GM23338 (cell line): ENCODE results near the gene RPEL1. TPM values are rescaled to one million over a fixed set of nuclear protein-coding genes. Genes with fewer than 3 reads are reported as not detected.

Experiments used
- ATAC-seq: fragments of 200-7000 bp; cut with Tn5 transposase; 3 replicates; pipeline ENCODE4 v1.9.1; 2020
- DNase-seq: peaks from one replicate; pipeline ENCODE4 v3.0.0-alpha.2; 2015; ENCODE audit warnings: low spot score
- H2AFZ ChIP-seq: fragments of 200-600 bp; sonication (generic); 2 replicates; pipeline ENCODE4 v1.8.0; 2016; ENCODE audit warnings: antibody characterized with exemption, mild to moderate bottlenecking, moderate library complexity
- H3F3A ChIP-seq: fragments of 200-600 bp; sonication (generic); replicated peaks from 2 replicates; pipeline ENCODE4 v1.8.0; 2017; ENCODE audit warnings: antibody characterized with exemption, mixed run types, low read depth
- H3K27ac ChIP-seq: fragments of 200-600 bp; sonication (generic); 2 replicates; pipeline ENCODE4 v1.6.1; 2016; ENCODE audit warnings: low read depth
- H3K27me3 ChIP-seq: fragments of 200-600 bp; sonication (generic); 2 replicates; pipeline ENCODE4 v1.8.0; 2016; ENCODE audit warnings: mild to moderate bottlenecking, mixed run types, moderate library complexity; ENCODE audit not compliant: insufficient read depth
- H3K36me3 ChIP-seq: fragments of 200-600 bp; sonication (generic); 2 replicates; pipeline ENCODE4 v1.8.0; 2016; ENCODE audit warnings: mild to moderate bottlenecking; ENCODE audit not compliant: insufficient read depth
- H3K4me1 ChIP-seq: fragments of 200-600 bp; sonication (generic); 2 replicates; pipeline ENCODE4 v1.8.0; 2016; ENCODE audit warnings: mild to moderate bottlenecking, moderate library complexity; ENCODE audit not compliant: insufficient read depth
- H3K4me2 ChIP-seq: fragments of 200-600 bp; sonication (generic); 2 replicates; pipeline ENCODE4 v1.7.1; 2017; ENCODE audit warnings: mixed run types
- H3K4me3 ChIP-seq: fragments of 200-600 bp; sonication (generic); 2 replicates; pipeline ENCODE4 v1.6.1; 2016; ENCODE audit warnings: mixed run types
- H3K79me2 ChIP-seq: fragments of 200-600 bp; sonication (generic); replicated peaks from 2 replicates; pipeline ENCODE4 v1.8.0; 2017; ENCODE audit warnings: mild to moderate bottlenecking; ENCODE audit not compliant: insufficient read depth
- H3K9me2 ChIP-seq: fragments of 200-600 bp; sonication (generic); 2 replicates; pipeline ENCODE4 v1.8.0; 2017; ENCODE audit not compliant: insufficient read depth
- H4K20me1 ChIP-seq: fragments of 200-600 bp; sonication (generic); replicated peaks from 2 replicates; pipeline ENCODE4 v1.8.0; 2017; ENCODE audit warnings: mild to moderate bottlenecking; ENCODE audit not compliant: insufficient read depth
- H3K27ac Mint-ChIP-seq: 2 replicates; pipeline ENCODE4 v1.8.0; 2020; ENCODE audit warnings: inconsistent platforms, mild to moderate bottlenecking, moderate library complexity, mixed read lengths
- H3K27me3 Mint-ChIP-seq: 3 replicates; pipeline ENCODE4 v1.8.0; 2022; ENCODE audit warnings: low read depth, mild to moderate bottlenecking, moderate library complexity, mixed read lengths, inconsistent platforms; ENCODE audit not compliant: insufficient read depth, poor library complexity
- H3K36me3 Mint-ChIP-seq: 3 replicates; pipeline ENCODE4 v1.8.0; 2021; ENCODE audit warnings: low read depth, mild to moderate bottlenecking, inconsistent platforms, moderate library complexity, mixed read lengths
- H3K4me1 Mint-ChIP-seq: 3 replicates; pipeline ENCODE4 v1.8.0; 2020; ENCODE audit warnings: mild to moderate bottlenecking, inconsistent platforms, mixed read lengths
- H3K4me3 Mint-ChIP-seq: 3 replicates; pipeline ENCODE4 v1.8.0; 2021; ENCODE audit warnings: moderate library complexity, mild to moderate bottlenecking, inconsistent platforms, mixed read lengths
- H3K9me3 Mint-ChIP-seq: 3 replicates; pipeline ENCODE4 v1.8.0; 2020; ENCODE audit warnings: moderate library complexity, mild to moderate bottlenecking, inconsistent platforms, mixed read lengths
- CREB1 ChIP-seq: fragments of 250-450 bp; sonication (Bioruptor Pico); IDR thresholded peaks from 2 replicates; pipeline ENCODE4 v1.5.0; 2020; ENCODE audit warnings: low read depth, mild to moderate bottlenecking, moderate library complexity
- CTCF ChIP-seq, 2 experiments: fragments of 200-600 bp in 1 of 2; sonication (generic) in 1 of 2; conservative IDR thresholded peaks; 2 replicates each; pipeline versions ENCODE4 v1.5.1 to v1.6.1; 2016 to 2017; ENCODE audit warnings: antibody characterized with exemption in 2 of 2, low read depth in 2 of 2, mild to moderate bottlenecking in 2 of 2, moderate library complexity in 1 of 2
- ETS1 ChIP-seq: IDR thresholded peaks from 2 replicates; pipeline ENCODE4 v1.6.1; 2016; ENCODE audit warnings: antibody characterized with exemption
- EZH2 ChIP-seq: fragments of 200-600 bp; sonication (generic); IDR thresholded peaks from one replicate; pipeline ENCODE4 v1.8.0; 2017; ENCODE audit warnings: antibody characterized with exemption, mild to moderate bottlenecking, low read depth; ENCODE audit not compliant: unreplicated experiment
- EZH2phosphoT487 ChIP-seq: fragments of 200-600 bp; sonication (generic); IDR thresholded peaks from one replicate; pipeline ENCODE4 v1.8.1; 2018; ENCODE audit warnings: antibody characterized with exemption; ENCODE audit not compliant: unreplicated experiment
- JUNB ChIP-seq: IDR thresholded peaks from one replicate; pipeline ENCODE4 v1.6.1; 2016; ENCODE audit warnings: antibody characterized with exemption; ENCODE audit not compliant: unreplicated experiment
- NANOG ChIP-seq: IDR thresholded peaks from 2 replicates; pipeline ENCODE4 v1.6.1; 2016; ENCODE audit warnings: antibody characterized with exemption, borderline replicate concordance
- POLR2AphosphoS5 ChIP-seq: IDR thresholded peaks from 2 replicates; pipeline ENCODE4 v1.6.1; 2016; ENCODE audit warnings: antibody characterized with exemption, low read depth
- REST ChIP-seq: IDR thresholded peaks from one replicate; pipeline ENCODE4 v1.6.1; 2018; ENCODE audit warnings: antibody characterized with exemption; ENCODE audit not compliant: unreplicated experiment
- STAT1 ChIP-seq: IDR thresholded peaks from one replicate; pipeline ENCODE4 v1.6.1; 2016; ENCODE audit warnings: antibody characterized with exemption; ENCODE audit not compliant: unreplicated experiment
- ZNF114 ChIP-seq: fragments of 250-450 bp; sonication (Bioruptor Pico); IDR thresholded peaks from 2 replicates; pipeline ENCODE4 v1.5.0; 2020; ENCODE audit warnings: mild to moderate bottlenecking, moderate library complexity
- ZNF331 ChIP-seq: fragments of 250-450 bp; sonication (Bioruptor Pico); IDR thresholded peaks from 2 replicates; pipeline ENCODE4 v1.5.0; 2020; ENCODE audit warnings: low read depth, mild to moderate bottlenecking, moderate library complexity
- ZNF462 ChIP-seq: fragments of 250-450 bp; sonication (Bioruptor Pico); IDR thresholded peaks from 2 replicates; pipeline ENCODE4 v1.5.0; 2020; ENCODE audit warnings: mild to moderate bottlenecking, moderate library complexity
- polyA plus RNA-seq: library from polyadenylated mRNA; unstranded; fragments of >200 nt; fragmentation: Nextera tagmentation; extraction: Ambion mirVana; gene quantifications from 2 replicates; pipeline ENCODE4 v1.2.1, GENCODE V29; 2016
- total RNA-seq: library from RNA; depleted of rRNA; stranded (reverse); fragments of >200 nt; shearing (Covaris generic); gene quantifications from 2 replicates; pipeline ENCODE4 v1.2.3, GENCODE V29; 2014

Gene RPEL1
- total and polyA plus RNA-seq, 2 experiments from 2014 or later: not detected

- H3K9me3 Mint-ChIP-seq: peaks cover 35% of the 10 kb centered on the region
- no peaks in the 10 kb centered on the region for H3K4me1 Mint-ChIP-seq
- no peaks in the 10 kb centered on the region for H3K4me1 ChIP-seq
- no peaks in the 10 kb centered on the region for H3K9me2 ChIP-seq
- no peak overlapping the region for H2AFZ ChIP-seq
- H3K4me2 ChIP-seq: no peak overlapping the region
- DNase-seq (no peak), ATAC-seq (no peak)
- H3K36me3 Mint-ChIP-seq: peaks cover 20% of the 10 kb centered on the region; the same call in 2 of the 3 replicates
- H3K36me3 ChIP-seq: no peaks in the 10 kb centered on the region; the same call in 1 of the 2 replicates
- H4K20me1 ChIP-seq: no peaks in the 10 kb centered on the region
- TF ChIP-seq JUNB (no peak), POLR2AphosphoS5 (no peak), ZNF331 (CRISPR knock-in tag) (no peak), CREB1 (no peak), EZH2 (no peak), ETS1 (no peak), ZNF462 (CRISPR knock-in tag) (no peak), ZNF114 (CRISPR knock-in tag) (no peak), EZH2phosphoT487 (no peak), REST (no peak), STAT1 (no peak), CTCF (conservative IDR thresholded peaks at IDR 0.05; ENCODE audit: low read depth in 2 of 2) (no peak), NANOG (no peak)
- no peak overlapping the region for H3K27ac ChIP-seq
- H3K27ac Mint-ChIP-seq: no peak overlapping the region
- H3K27me3 Mint-ChIP-seq: peaks cover 2% of the 10 kb centered on the region
- no peak overlapping the region for H3K4me3 Mint-ChIP-seq
- H3F3A ChIP-seq: no peaks in the 10 kb centered on the region
- no peak overlapping the region for H3K4me3 ChIP-seq
- no peaks in the 10 kb centered on the region for H3K79me2 ChIP-seq
- H3K27me3 ChIP-seq: no peaks in the 10 kb centered on the region
Observed at GRCh38 chr10:103262229-103262628, 16.5 kb downstream of the RPEL1 start.
